SH-SY5Y (cell line): ENCODE data around the gene GJB1.

ENCODE experiments used
- GATA2 ChIP-seq: IDR thresholded peaks from 2 replicates; pipeline ENCODE4 v1.6.1; 2011; ENCODE audit warnings: mild to moderate bottlenecking, low read depth, low read length
- GATA3 ChIP-seq: IDR thresholded peaks from 2 replicates; pipeline ENCODE4 v1.6.1; 2011; ENCODE audit warnings: low read depth, mild to moderate bottlenecking, low read length, moderate library complexity

DNA sequence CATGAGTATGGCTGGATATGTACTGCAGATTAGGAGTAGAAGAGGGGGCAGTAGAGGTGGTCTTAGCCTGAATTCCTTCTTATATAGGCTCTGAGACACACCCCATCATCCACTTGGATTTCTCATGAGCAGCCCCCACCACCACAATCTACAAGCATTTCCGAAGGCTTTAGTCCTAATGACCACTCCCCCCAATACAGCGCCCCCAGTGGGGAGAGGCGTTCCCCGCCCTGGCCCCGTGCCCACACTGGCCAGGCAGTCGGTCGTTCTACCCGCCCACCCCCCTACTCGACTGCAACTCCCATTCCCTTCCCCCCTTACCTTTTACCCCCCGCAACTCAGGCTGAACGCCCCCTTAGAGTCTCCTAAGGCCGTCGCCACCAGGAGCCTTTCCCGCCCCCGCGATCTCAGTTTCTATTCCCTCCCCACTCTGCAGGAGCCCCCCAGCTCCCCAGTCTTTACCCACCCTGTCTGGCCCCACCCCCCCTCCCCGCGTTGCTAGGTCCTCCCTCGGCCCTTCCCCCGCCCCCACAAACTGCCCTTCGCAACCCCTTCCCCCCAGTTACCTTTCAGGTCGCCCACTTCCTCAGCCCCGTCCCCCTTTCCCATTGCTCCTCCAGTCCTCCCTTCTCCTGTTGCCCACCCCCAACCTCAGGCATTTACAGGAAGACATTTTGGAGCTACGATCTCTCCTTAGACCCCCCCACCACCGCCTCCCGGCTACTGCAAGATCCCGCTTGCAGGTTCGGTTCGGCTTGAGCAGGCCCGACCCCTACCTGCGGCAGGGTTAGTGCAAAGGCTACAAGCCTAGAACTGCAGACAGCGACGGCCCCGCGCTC lies 30.4 kb downstream of the GJB1 start:
- TF ChIP-seq GATA2 (no peak), GATA3 (no peak)
